Measurements from ENCODE around the gene PPP4R1.

The PPP4R1 gene

DNA sequence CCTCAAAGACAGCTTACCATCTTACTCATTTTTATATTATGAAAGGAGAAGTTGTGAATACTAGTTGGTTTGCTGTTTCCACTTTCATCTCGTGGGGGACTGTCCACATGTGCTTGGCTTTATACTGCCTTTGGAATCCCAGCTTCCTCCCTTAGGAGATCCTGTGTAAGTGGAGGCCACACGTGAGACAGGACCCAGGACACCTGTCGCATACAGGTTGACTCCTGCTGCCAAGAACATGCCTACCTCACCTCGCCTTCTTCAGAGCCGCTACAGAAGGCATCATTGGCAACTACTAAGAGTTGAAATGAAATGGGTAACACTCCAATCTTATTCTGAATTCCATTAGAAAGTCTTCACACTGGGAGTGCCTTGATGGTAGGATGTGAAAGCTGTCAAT is 69.3 kb downstream of the PPP4R1 start:
- H3K79me2 ChIP-seq (ENCODE audit: insufficient read depth, low read depth) = no peaks in the 10 kb centered on the region
- no peak overlapping the region for H3K27ac ChIP-seq
- no peaks in the 10 kb centered on the region for H3K27me3 ChIP-seq (ENCODE audit: insufficient read depth, low read depth)
- no peak overlapping the region for H3K4me3 ChIP-seq (IDR thresholded peaks at IDR 0.05; ENCODE audit: insufficient read depth, low read depth, low read length)
- no peak overlapping the region for H2AFZ ChIP-seq (ENCODE audit: low read depth)
- H3K4me1 ChIP-seq (ENCODE audit: low read depth, poor library complexity, severe bottlenecking) = no peaks in the 10 kb centered on the region
- H4K20me1 ChIP-seq (ENCODE audit: insufficient read depth) = no peaks in the 10 kb centered on the region
- TF ChIP-seq, protein P1, sequence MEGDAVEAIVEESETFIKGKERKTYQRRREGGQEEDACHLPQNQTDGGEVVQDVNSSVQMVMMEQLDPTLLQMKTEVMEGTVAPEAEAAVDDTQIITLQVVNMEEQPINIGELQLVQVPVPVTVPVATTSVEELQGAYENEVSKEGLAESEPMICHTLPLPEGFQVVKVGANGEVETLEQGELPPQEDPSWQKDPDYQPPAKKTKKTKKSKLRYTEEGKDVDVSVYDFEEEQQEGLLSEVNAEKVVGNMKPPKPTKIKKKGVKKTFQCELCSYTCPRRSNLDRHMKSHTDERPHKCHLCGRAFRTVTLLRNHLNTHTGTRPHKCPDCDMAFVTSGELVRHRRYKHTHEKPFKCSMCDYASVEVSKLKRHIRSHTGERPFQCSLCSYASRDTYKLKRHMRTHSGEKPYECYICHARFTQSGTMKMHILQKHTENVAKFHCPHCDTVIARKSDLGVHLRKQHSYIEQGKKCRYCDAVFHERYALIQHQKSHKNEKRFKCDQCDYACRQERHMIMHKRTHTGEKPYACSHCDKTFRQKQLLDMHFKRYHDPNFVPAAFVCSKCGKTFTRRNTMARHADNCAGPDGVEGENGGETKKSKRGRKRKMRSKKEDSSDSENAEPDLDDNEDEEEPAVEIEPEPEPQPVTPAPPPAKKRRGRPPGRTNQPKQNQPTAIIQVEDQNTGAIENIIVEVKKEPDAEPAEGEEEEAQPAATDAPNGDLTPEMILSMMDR (conservative IDR thresholded peaks at IDR 0.05; ENCODE audit: low read depth, low read length) = no peak
- no peak overlapping the region for H3K9ac ChIP-seq
- H3K4me2 ChIP-seq = no peak overlapping the region
- H3K36me3 ChIP-seq (ENCODE audit: insufficient read depth) = 0 out of 2 replicates have a peak, but pooled peaks cover 6% of the 10 kb centered on the region

DNA sequence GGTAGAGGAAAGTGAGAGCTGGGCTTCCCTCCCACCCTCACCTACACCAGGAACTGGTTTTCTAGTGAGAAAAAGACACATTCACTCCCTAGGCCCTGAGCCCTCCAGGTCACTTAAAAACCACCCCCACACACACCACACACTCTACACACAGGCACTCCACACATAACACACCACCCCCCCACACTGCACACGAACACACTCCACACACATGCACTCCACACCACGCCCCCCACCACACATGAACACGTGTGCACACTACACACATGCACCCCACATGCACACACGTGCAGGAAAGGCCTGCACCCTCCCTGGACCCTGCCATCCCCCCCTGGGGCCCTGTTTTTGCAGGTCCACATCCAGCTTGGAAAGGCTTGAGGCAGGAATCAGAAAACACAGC is 71.4 kb downstream of the PPP4R1 start:
- Histone ChIP-seq H3K4me1 (ENCODE audit: low read depth, poor library complexity, severe bottlenecking) (no peaks in the 10 kb centered on the region), H3K9ac (no peak overlapping the region), H3K27ac (no peak overlapping the region), H3K4me3 (IDR thresholded peaks at IDR 0.05; ENCODE audit: insufficient read depth, low read depth, low read length) (no peak overlapping the region), H4K20me1 (ENCODE audit: insufficient read depth) (no peaks in the 10 kb centered on the region), H2AFZ (ENCODE audit: low read depth) (no peak overlapping the region), H3K79me2 (ENCODE audit: insufficient read depth, low read depth) (no peaks in the 10 kb centered on the region), H3K4me2 (no peak overlapping the region), H3K36me3 (ENCODE audit: insufficient read depth) (0 out of 2 replicates have a peak, but pooled peaks cover 6% of the 10 kb centered on the region), H3K27me3 (ENCODE audit: insufficient read depth, low read depth) (no peaks in the 10 kb centered on the region)
- TF ChIP-seq, protein P1 (conservative IDR thresholded peaks at IDR 0.05; ENCODE audit: low read depth, low read length) = no peak

DNA sequence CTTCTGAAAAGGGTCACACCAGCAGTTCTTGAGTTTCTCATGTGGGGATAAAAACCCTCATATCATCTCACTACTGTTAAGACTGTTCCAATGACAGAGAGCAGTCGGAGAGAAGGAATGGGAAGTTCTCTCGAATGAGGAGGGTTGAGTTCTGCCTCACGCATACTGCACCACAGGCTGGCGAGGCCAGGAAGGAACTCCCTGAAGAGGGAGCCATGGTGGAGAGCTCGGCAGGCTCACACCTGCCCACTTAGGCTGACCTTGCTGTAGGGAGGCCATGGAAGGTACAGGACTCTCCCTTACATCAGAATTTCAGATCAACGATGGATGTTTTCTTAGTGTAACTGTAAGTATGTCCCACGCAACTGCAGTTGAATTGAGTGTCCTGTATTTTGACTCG is 74.4 kb downstream of the PPP4R1 start:
- no peak overlapping the region for H3K9ac ChIP-seq
- no peaks in the 10 kb centered on the region for H3K36me3 ChIP-seq (ENCODE audit: insufficient read depth)
- no peak overlapping the region for H3K4me3 ChIP-seq (IDR thresholded peaks at IDR 0.05; ENCODE audit: insufficient read depth, low read depth, low read length)
- no peak overlapping the region for H2AFZ ChIP-seq (ENCODE audit: low read depth)
- H3K4me1 ChIP-seq (ENCODE audit: low read depth, poor library complexity, severe bottlenecking) = no peaks in the 10 kb centered on the region
- H3K27me3 ChIP-seq (ENCODE audit: insufficient read depth, low read depth) = no peaks in the 10 kb centered on the region
- H3K79me2 ChIP-seq (ENCODE audit: insufficient read depth, low read depth) = no peaks in the 10 kb centered on the region
- H3K27ac ChIP-seq = no peak overlapping the region
- H4K20me1 ChIP-seq (ENCODE audit: insufficient read depth) = no peaks in the 10 kb centered on the region
- no peak overlapping the region for H3K4me2 ChIP-seq
- TF ChIP-seq, protein P1 (conservative IDR thresholded peaks at IDR 0.05; ENCODE audit: low read depth, low read length) = no peak

DNA sequence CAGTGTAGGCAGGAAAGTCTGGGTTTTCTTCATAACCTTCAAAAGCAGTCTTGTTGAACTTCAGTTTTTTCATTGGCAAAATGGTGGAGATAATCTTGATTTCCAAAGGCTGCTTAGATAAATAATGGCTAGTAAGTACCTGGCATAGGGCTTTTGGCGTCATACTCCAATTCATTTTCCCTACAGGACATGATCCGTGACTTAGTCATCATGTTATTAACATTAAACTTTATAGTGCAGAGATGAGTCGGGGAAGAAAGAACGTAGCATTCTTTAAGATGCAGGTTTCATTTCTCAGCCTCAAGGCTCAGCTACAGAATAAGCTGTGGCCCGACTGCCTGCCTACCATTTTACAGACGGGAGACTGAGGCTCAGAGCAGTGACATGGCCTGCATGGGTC is 75.1 kb downstream of the PPP4R1 start:
- TF ChIP-seq, protein P1 (conservative IDR thresholded peaks at IDR 0.05; ENCODE audit: low read depth, low read length) = no peak
- Histone ChIP-seq H4K20me1 (ENCODE audit: insufficient read depth) (no peaks in the 10 kb centered on the region), H3K27ac (no peak overlapping the region), H3K4me2 (no peak overlapping the region), H3K4me3 (IDR thresholded peaks at IDR 0.05; ENCODE audit: insufficient read depth, low read depth, low read length) (no peak overlapping the region), H3K27me3 (ENCODE audit: insufficient read depth, low read depth) (no peaks in the 10 kb centered on the region), H3K4me1 (ENCODE audit: low read depth, poor library complexity, severe bottlenecking) (no peaks in the 10 kb centered on the region), H3K9ac (no peak overlapping the region), H2AFZ (ENCODE audit: low read depth) (no peak overlapping the region), H3K36me3 (ENCODE audit: insufficient read depth) (no peaks in the 10 kb centered on the region), H3K79me2 (ENCODE audit: insufficient read depth, low read depth) (no peaks in the 10 kb centered on the region)

All from KMS-11 (cell line).